ENCODE data around the gene CFAP410. TPM values are rescaled to one million over a fixed set of nuclear protein-coding genes. Genes with fewer than 3 reads are reported as not detected.

Gene CFAP410
- total RNA-seq, 4 donors from 2014 or later, result 20.5 to 50.6 (median 39.9) TPM

GRCh38 chr21:44360159-44360558, 21.0 kb upstream of the CFAP410 start:
- no peak overlapping the region for H3K27ac ChIP-seq
- no peaks in the 10 kb centered on the region for H3K27me3 ChIP-seq
- TF ChIP-seq POLR2A (IDR thresholded peaks at IDR 0.05) (no peak), CTCF (IDR thresholded peaks at IDR 0.05) (no peak)
- peaks cover 0 to under 1% (median 0%) of the 10 kb centered on the region in 4 donors for H3K4me1 ChIP-seq
- H3K9me3 ChIP-seq, result no peaks in the 10 kb centered on the region
- DNase-seq, result peak in 1 of 3 donors; percentile 40
- H3K36me3 ChIP-seq, result no peaks in the 10 kb centered on the region
- H3K4me3 ChIP-seq, result no peak overlapping the region

GRCh38 chr21:44359396-44359795, 20.2 kb upstream of the CFAP410 start:
- H3K9me3 ChIP-seq, result no peaks in the 10 kb centered on the region
- no peak overlapping the region for H3K27ac ChIP-seq
- no peak overlapping the region for H3K4me3 ChIP-seq
- DNase-seq, result no peak
- H3K36me3 ChIP-seq, result no peaks in the 10 kb centered on the region
- H3K27me3 ChIP-seq, result no peaks in the 10 kb centered on the region
- H3K4me1 ChIP-seq, result peaks cover 0 to 8% (median 0%) of the 10 kb centered on the region in 4 donors
- TF ChIP-seq POLR2A (IDR thresholded peaks at IDR 0.05), result no peak
- TF ChIP-seq CTCF (IDR thresholded peaks at IDR 0.05), result no peak

GRCh38 chr21:44357064-44357837, 18.1 kb upstream of the CFAP410 start:
- no peak overlapping the region for H3K27ac ChIP-seq
- DNase-seq, result no peak
- H3K4me3 ChIP-seq, result no peak overlapping the region
- H3K36me3 ChIP-seq, result no peaks in the 10 kb centered on the region
- peaks cover 0 to 9% (median 2%) of the 10 kb centered on the region in 4 donors for H3K4me1 ChIP-seq
- no peaks in the 10 kb centered on the region for H3K9me3 ChIP-seq
- TF ChIP-seq POLR2A (IDR thresholded peaks at IDR 0.05) (no peak), CTCF (IDR thresholded peaks at IDR 0.05) (no peak)
- no peaks in the 10 kb centered on the region for H3K27me3 ChIP-seq

- no peak for DNase-seq
- Histone ChIP-seq H3K9me3 (no peaks in the 10 kb centered on the region), H3K27me3 (no peaks in the 10 kb centered on the region), H3K4me3 (no peak overlapping the region), H3K27ac (no peak overlapping the region), H3K4me1 (peaks cover 0 to 9% (median 2%) of the 10 kb centered on the region in 4 donors), H3K36me3 (no peaks in the 10 kb centered on the region)
- TF ChIP-seq POLR2A (IDR thresholded peaks at IDR 0.05) (no peak), CTCF (IDR thresholded peaks at IDR 0.05) (no peak)
These were observed 17.4 kb upstream of the CFAP410 start for GRCh38 chr21:44356636-44357035.

GRCh38 chr21:44356160-44356559, 17.0 kb upstream of the CFAP410 start:
- no peak for TF ChIP-seq POLR2A (IDR thresholded peaks at IDR 0.05)
- no peak for TF ChIP-seq CTCF (IDR thresholded peaks at IDR 0.05)
- Histone ChIP-seq H3K36me3 (no peaks in the 10 kb centered on the region), H3K27ac (no peak overlapping the region), H3K9me3 (no peaks in the 10 kb centered on the region), H3K4me3 (no peak overlapping the region), H3K27me3 (no peaks in the 10 kb centered on the region), H3K4me1 (peaks cover 0 to 9% (median 2%) of the 10 kb centered on the region in 4 donors)
- no peak for DNase-seq

Data from Peyer's patch (tissue), 4 donors.